H9 (cell line): Measurements from ENCODE around the gene ANKRD30B. TPM values are rescaled to one million over a fixed set of nuclear protein-coding genes. Genes with fewer than 3 reads are reported as not detected.

Source experiments
- DNase-seq: peaks from one replicate; pipeline ENCODE4 v3.0.0-alpha.2; 2017
- H2AFZ ChIP-seq: one replicate; pipeline ENCODE4 v1.6.1; 2013; ENCODE audit warnings: mild to moderate bottlenecking, low read length, control low read depth, moderate library complexity
- H2AK5ac ChIP-seq: 2 replicates; pipeline ENCODE4 v1.6.1; 2013; ENCODE audit warnings: low read length, control low read depth, mixed read lengths; ENCODE audit not compliant: insufficient read length
- H2BK120ac ChIP-seq: one replicate; pipeline ENCODE4 v1.6.1; 2013; ENCODE audit warnings: low read depth, mild to moderate bottlenecking, low read length, control low read depth, inconsistent platforms; ENCODE audit not compliant: poor library complexity, severe bottlenecking
- H2BK12ac ChIP-seq: 2 replicates; pipeline ENCODE4 v1.6.1; 2013; ENCODE audit warnings: low read length, control low read depth, mixed read lengths, low read depth; ENCODE audit not compliant: insufficient read length
- H2BK15ac ChIP-seq: 2 replicates; pipeline ENCODE4 v1.6.1; 2013; ENCODE audit warnings: low read depth, low read length, control low read depth
- H2BK20ac ChIP-seq: one replicate; pipeline ENCODE4 v1.6.1; 2013; ENCODE audit warnings: low read depth, mild to moderate bottlenecking, low read length, control low read depth, inconsistent platforms; ENCODE audit not compliant: poor library complexity, severe bottlenecking
- H2BK5ac ChIP-seq: 2 replicates; pipeline ENCODE4 v1.6.1; 2013; ENCODE audit warnings: low read length, control low read depth, mixed read lengths; ENCODE audit not compliant: insufficient read length
- H3K14ac ChIP-seq: 2 replicates; pipeline ENCODE4 v1.6.1; 2013; ENCODE audit warnings: low read length, control low read depth; ENCODE audit not compliant: insufficient read depth
- H3K18ac ChIP-seq: 2 replicates; pipeline ENCODE4 v1.6.1; 2013; ENCODE audit warnings: low read depth, mild to moderate bottlenecking, mixed read lengths, low read length, control low read depth; ENCODE audit not compliant: insufficient read length
- H3K23ac ChIP-seq: 2 replicates; pipeline ENCODE4 v1.6.1; 2013; ENCODE audit warnings: low read length, control low read depth, mixed read lengths, low read depth; ENCODE audit not compliant: insufficient read length
- H3K23me2 ChIP-seq: 2 replicates; pipeline ENCODE4 v1.6.1; 2013; ENCODE audit warnings: low read depth, mild to moderate bottlenecking, mixed read lengths, low read length, control low read depth; ENCODE audit not compliant: insufficient read length, poor library complexity, severe bottlenecking
- H3K27ac ChIP-seq: 2 replicates; pipeline ENCODE4 v1.5.1; 2013; ENCODE audit warnings: low read length, control low read depth, mixed read lengths, low read depth; ENCODE audit not compliant: insufficient read length
- H3K27me3 ChIP-seq: 2 replicates; pipeline ENCODE4 v1.6.1; 2013; ENCODE audit warnings: low read length, control low read depth, inconsistent platforms; ENCODE audit not compliant: insufficient read depth
- H3K4ac ChIP-seq: 2 replicates; pipeline ENCODE4 v1.6.1; 2013; ENCODE audit warnings: low read depth, mild to moderate bottlenecking, control low read depth, inconsistent platforms, low read length, moderate library complexity
- H3K4me1 ChIP-seq: 2 replicates; pipeline ENCODE4 v1.6.1; 2013; ENCODE audit warnings: low read length, control low read depth, inconsistent platforms; ENCODE audit not compliant: insufficient read depth
- H3K4me2 ChIP-seq: 2 replicates; pipeline ENCODE4 v1.6.1; 2013; ENCODE audit warnings: low read length, control low read depth, mixed read lengths; ENCODE audit not compliant: insufficient read length, insufficient read depth
- H3K56ac ChIP-seq: 2 replicates; pipeline ENCODE4 v1.6.1; 2013; ENCODE audit warnings: low read depth, mild to moderate bottlenecking, mixed read lengths, low read length, control low read depth; ENCODE audit not compliant: insufficient read length
- H3K79me1 ChIP-seq: 2 replicates; pipeline ENCODE4 v1.6.1; 2013; ENCODE audit warnings: low read depth, mild to moderate bottlenecking, moderate library complexity, low read length, control low read depth, inconsistent platforms; ENCODE audit not compliant: insufficient read depth, poor library complexity, severe bottlenecking
- H3K79me2 ChIP-seq: 2 replicates; pipeline ENCODE4 v1.6.1; 2013; ENCODE audit warnings: low read length, control low read depth, inconsistent platforms; ENCODE audit not compliant: insufficient read depth
- H3K9ac ChIP-seq: 2 replicates; pipeline ENCODE4 v1.6.1; 2013; ENCODE audit warnings: low read length, control low read depth, mixed read lengths; ENCODE audit not compliant: insufficient read length; ENCODE audit errors: extremely low read depth
- H3K9me3 ChIP-seq: one replicate; pipeline ENCODE4 v1.6.1; 2013; ENCODE audit warnings: low read depth, low read length, inconsistent platforms; ENCODE audit not compliant: control insufficient read depth
- H3T11ph ChIP-seq: one replicate; pipeline ENCODE4 v1.6.1; 2013; ENCODE audit warnings: mild to moderate bottlenecking, low read length, control low read depth, inconsistent platforms
- H4K20me1 ChIP-seq: one replicate; pipeline ENCODE4 v1.6.1; 2013; ENCODE audit not compliant: control insufficient read depth, insufficient read length, insufficient read depth
- H4K5ac ChIP-seq: 2 replicates; pipeline ENCODE4 v1.6.1; 2013; ENCODE audit warnings: low read depth, mild to moderate bottlenecking, mixed read lengths, low read length, control low read depth; ENCODE audit not compliant: insufficient read length
- H4K8ac ChIP-seq: replicated peaks from 2 replicates; pipeline ENCODE4 v1.6.1; 2013; ENCODE audit warnings: low read length, control low read depth, mixed read lengths, low read depth; ENCODE audit not compliant: insufficient read length
- H4K91ac ChIP-seq: 2 replicates; pipeline ENCODE4 v1.6.1; 2013; ENCODE audit warnings: low read depth, mild to moderate bottlenecking, moderate library complexity, mixed read lengths, low read length, control low read depth; ENCODE audit not compliant: insufficient read length
- H3K27ac Mint-ChIP-seq, 3 experiments: 2 replicates in 2 of 3; 3 replicates in 1 of 3; pipeline ENCODE4 v1.8.0; 2020 to 2021; ENCODE audit warnings: mixed read lengths in 3 of 3, mild to moderate bottlenecking in 1 of 3, moderate library complexity in 1 of 3
- H3K27me3 Mint-ChIP-seq: 2 replicates; pipeline ENCODE4 v1.8.0; 2021; ENCODE audit warnings: low read depth, mild to moderate bottlenecking, moderate library complexity, mixed read lengths
- H3K36me3 Mint-ChIP-seq, 3 experiments: 2 replicates in 2 of 3; 3 replicates in 1 of 3; pipeline ENCODE4 v1.8.0; 2020 to 2021; ENCODE audit warnings: low read depth in 3 of 3, mixed read lengths in 3 of 3; ENCODE audit not compliant: insufficient read depth in 1 of 3
- H3K4me1 Mint-ChIP-seq, 2 experiments: 2 replicates each; pipeline ENCODE4 v1.8.0; 2020; ENCODE audit warnings: mixed read lengths in 2 of 2
- H3K4me3 Mint-ChIP-seq, 2 experiments: 2 replicates in 1 of 2; 3 replicates in 1 of 2; pipeline ENCODE4 v1.8.0; 2020 to 2021; ENCODE audit warnings: mild to moderate bottlenecking in 2 of 2, mixed read lengths in 2 of 2, moderate library complexity in 1 of 2
- H3K9me3 Mint-ChIP-seq, 2 experiments: 2 replicates in 1 of 2; 3 replicates in 1 of 2; pipeline ENCODE4 v1.8.0; 2020; ENCODE audit warnings: mild to moderate bottlenecking in 2 of 2, mixed read lengths in 2 of 2, moderate library complexity in 1 of 2
- CTCF ChIP-seq: fragments of 200-600 bp; sonication (generic); conservative IDR thresholded peaks from 3 replicates; pipeline ENCODE4 v1.8.0; 2021; ENCODE audit warnings: antibody characterized with exemption, mild to moderate bottlenecking
- WGBS: extraction: QIAGEN DNeasy Blood & Tissue Kit; methylation state at CpG from one replicate; pipeline ENCODE4 v1.1.7; 2013; ENCODE audit warnings: missing lambda C conversion rate, low lambda C conversion rate, mixed read lengths; ENCODE audit not compliant: insufficient read length; ENCODE audit errors: extremely low coverage; 5-methylcytosine and 5-hydroxymethylcytosine counted together
- total RNA-seq: library from RNA; stranded (reverse); gene quantifications from 2 replicates; pipeline ENCODE4 v1.2.1, GENCODE V29; 2021

Gene ANKRD30B
- total RNA-seq, 1 experiment from 2014 or later = not detected

DNA sequence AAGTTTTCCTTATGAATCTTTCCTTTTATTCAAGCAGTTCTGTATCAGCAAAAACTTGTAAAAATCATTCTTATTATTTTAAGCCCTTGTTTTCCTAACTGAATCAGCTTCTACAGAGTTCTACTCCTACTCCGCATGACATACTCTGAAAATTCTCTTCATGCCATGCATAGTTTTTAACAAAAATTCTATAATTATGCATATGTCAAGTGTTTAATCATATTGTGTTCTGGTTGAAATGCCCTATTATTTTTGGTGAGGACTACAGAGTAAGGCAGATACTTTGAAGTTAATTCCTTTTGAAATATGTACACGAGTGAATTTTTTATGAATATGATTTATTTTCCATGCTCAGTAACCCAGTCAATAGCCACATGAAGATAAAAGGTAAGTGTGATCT lies 28.8 kb downstream of the ANKRD30B start:
- DNase-seq = no peak
- H3K79me2 ChIP-seq = no peaks in the 10 kb centered on the region

More for the DNA sequence above, 28.8 kb downstream of the ANKRD30B start:
- H3K4me1 Mint-ChIP-seq = no peaks in the 10 kb centered on the region
- Histone ChIP-seq H3K4ac (no peak overlapping the region), H3K27ac (no peak overlapping the region), H2BK5ac (no peak overlapping the region), H3K9ac (no peak overlapping the region), H4K8ac (no peak overlapping the region), H3K56ac (no peak overlapping the region), H3K23ac (no peak overlapping the region), H3K79me1 (no peaks in the 10 kb centered on the region), H2AFZ (no peak overlapping the region), H3K23me2 (no peaks in the 10 kb centered on the region), H3K4me2 (no peak overlapping the region), H2BK15ac (no peak overlapping the region), H3K27me3 (no peaks in the 10 kb centered on the region), H4K20me1 (no peaks in the 10 kb centered on the region), H3K9me3 (peaks cover 26% of the 10 kb centered on the region), H2BK12ac (no peak overlapping the region), H2AK5ac (no peak overlapping the region), H3K18ac (no peak overlapping the region), H3K4me1 (no peaks in the 10 kb centered on the region), H2BK20ac (no peak overlapping the region), H3K14ac (no peak overlapping the region), H2BK120ac (no peak overlapping the region), H4K91ac (no peak overlapping the region), H4K5ac (no peak overlapping the region), H3T11ph (no peak overlapping the region)
- H3K27me3 Mint-ChIP-seq = no peaks in the 10 kb centered on the region
- no peak for TF ChIP-seq CTCF
- H3K36me3 Mint-ChIP-seq = peaks cover 0 to 18% (median 5%) of the 10 kb centered on the region in 3 experiments; a peak in 6 of 7 replicates
- WGBS = no CpG with 5 or more reads among the region's 2 CpGs
- H3K4me3 Mint-ChIP-seq = no peak overlapping the region
- H3K27ac Mint-ChIP-seq = no peak overlapping the region
- H3K9me3 Mint-ChIP-seq = peaks cover 75 to 86% of the 10 kb centered on the region in 2 experiments
